HG03196 (cell line): ENCODE results near the gene CCDC27.
"Not testable (repeated sequence)": the region's sequence is repeated elsewhere in the genome, so short reads cannot be mapped to it uniquely, and the experiment has no call there.

Source experiments
- ATAC-seq: cut with Tn5 transposase; IDR thresholded peaks from one replicate; pipeline ENCODE4 v1.9.1; 2021; ENCODE audit not compliant: unreplicated experiment

Gene CCDC27

DNA sequence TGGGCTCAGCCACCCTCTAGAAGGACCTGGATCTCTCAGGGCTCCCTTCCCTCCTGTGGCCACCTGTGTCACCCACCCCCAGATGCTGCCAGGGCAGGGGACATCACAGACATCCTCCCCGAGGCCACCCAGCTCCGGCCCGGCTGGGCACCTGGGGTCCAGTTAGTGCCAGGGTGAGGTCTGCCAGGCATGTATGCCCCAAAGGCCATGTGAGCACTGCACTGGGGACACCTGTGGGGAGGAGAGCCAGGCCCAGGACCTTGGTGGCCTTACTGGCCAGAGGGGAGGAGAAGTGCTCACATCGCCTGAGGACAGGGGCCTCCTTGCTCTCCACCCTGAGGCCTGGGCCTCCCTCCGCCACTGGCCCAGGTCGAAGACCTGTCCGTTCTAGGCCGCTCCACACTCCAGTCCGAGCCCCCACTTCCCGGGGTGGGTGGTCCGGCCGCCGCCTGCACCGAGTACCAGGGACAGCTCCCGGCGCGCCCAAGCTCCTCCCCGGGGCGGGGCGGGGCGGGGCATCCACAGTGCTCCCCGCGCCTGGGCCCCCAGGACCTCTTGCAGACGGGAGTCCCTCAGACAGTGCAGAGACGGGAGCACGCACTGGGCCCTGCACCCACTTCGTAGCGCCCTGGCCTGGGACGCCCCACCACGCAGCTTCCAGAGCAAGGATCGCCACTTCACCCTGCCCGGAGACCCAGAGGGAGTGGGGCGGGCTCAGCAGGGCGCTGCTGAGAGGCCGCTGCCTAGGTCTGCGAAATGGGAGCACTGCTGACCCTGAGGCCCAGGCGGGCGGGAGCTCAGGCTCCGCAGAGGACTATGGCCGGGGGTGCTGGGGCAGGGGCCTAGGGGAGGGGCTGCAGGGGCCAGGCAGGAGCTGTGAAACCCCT, 34.3 kb upstream of the CCDC27 start:
- no peak for ATAC-seq

DNA sequence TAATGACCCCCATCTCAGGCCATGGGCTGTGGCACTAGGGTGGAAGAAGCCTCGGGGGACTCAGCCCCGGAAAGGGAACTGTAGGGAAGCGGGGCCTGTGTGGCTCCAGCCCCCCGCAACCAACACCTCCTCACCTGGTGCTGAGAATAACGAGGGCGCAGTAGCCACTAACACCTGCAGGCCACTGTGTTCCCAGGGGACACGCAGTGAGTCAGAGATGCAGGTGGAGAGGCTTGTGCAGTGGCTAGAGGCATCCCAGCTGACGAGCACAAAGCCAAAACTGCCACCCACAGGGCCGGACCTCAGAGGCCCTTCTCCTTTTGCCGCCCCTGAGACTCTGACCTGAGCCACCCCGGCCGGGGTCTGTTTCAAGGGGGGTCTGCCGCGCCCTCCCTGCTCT, 33.5 kb upstream of the CCDC27 start:
- ATAC-seq = no peak

DNA sequence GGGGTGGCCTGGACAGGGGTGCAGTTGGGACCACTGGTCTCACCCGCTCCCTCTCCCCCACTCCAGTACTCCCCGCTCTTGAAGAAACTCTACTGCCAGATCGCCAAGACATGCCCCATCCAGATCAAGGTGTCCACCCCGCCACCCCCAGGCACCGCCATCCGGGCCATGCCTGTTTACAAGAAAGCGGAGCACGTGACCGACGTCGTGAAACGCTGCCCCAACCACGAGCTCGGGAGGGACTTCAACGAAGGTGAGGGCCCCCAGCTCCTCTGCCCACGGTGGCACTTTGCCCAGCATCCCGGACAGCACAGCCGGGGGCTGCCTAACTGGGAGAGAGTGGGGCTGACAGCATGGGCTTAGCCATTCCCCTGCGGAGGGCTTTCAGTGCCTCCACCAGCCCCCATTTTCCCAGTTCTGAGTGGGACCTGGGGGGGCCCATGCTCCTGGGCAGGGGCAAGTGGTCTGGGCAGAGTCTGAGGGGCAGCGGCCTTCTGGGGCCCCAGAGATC, 30.2 kb upstream of the CCDC27 start:
- no peak for ATAC-seq

DNA sequence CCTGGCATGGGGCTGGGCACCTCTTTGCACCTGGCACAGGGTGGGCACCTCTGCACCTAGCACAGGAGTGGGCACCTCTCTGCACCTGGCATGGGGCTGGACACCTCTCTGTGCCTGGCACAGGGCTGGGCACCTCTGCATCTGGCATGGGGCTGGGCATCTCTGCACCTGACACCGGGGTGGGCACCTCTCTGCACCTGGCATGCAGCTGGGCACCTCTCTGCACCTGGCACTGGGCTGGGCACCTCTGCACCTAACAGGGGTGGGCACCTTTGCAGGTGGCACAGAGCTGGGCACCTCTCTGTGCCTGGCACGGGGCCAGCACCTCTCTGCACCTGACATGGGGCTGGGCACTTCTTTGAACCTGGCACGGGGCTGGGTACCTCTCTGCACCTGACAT, 29.4 kb upstream of the CCDC27 start:
- no peak for ATAC-seq

DNA sequence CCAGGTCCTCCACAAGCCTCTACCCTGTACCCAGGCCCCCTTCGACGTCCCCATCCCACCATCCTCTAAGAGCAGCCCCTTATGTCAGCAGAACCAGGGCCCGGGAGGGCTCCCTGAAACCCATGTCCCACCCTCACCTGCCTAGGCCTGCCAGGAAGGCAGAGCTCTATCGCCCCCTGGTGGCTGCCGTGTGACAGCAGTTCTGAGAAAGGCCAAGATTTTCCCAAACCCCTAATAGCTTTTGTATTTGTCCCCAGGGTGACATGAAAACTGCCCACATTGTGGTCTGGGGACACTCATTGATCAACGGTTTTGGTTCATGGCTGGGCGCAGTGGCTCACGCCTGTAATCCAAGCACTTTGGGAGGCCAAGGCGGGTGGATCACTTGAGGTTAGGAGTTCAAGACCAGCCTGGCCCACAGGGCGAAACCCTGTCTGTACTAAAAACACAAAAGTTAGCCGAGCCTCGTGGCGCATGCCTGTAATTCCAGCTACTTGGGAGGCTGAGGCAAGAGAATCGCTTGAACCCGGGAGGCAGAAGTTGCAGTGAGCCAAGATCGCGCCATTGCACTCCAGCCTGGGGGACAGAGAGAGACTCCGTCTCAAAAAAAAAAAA, 27.7 kb upstream of the CCDC27 start:
- not testable (repeated sequence) for ATAC-seq

DNA sequence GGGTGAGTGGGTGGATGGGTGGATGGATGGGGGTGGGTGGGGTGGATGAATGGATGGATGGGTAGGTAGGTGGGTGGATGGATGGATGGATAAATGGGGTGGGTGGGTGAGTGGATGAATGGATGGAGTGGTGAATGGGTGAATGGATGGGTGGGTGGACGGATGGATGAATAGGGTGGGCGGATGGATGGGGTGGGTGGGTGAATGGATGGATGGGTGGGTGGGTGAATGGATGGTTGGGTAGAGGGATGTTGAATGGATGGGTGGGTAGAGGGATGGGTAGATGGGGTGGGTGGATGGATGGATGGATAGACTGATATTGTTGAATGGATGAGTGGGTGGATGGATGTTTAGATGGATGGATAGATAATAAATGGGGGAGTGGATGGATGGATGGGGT, 26.9 kb upstream of the CCDC27 start:
- ATAC-seq = no peak

DNA sequence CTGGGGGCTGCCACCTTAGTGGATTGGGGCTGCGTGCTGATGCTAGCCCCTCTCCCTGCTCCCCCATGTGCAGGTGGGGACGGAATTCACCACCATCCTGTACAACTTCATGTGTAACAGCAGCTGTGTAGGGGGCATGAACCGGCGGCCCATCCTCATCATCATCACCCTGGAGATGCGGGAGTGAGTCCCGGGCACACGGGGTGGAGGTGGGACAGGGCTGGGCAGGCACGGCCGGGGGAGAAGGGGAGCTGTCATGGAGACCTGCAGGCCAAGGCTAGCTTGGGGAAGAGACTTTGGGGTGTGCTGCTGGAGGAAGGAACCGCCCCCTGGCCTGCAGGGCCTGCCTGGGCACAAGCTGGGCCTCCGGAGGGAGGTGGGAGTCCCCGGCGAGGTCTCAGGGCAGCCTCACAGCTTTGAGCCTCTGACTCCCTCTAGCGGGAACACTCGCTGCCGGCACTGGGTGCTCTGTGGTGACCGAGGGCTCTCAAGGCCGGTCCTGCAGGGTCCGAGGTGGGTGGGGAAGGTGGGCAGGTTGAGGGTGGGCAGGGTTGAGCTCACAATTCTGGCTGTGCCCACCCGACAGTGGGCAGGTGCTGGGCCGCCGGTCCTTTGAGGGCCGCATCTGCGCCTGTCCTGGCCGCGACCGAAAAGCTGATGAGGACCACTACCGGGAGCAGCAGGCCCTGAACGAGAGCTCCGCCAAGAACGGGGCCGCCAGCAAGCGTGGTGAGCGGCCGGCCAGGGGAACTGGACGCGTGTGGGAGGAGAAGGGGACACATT, 25.0 kb upstream of the CCDC27 start:
- no peak for ATAC-seq

DNA sequence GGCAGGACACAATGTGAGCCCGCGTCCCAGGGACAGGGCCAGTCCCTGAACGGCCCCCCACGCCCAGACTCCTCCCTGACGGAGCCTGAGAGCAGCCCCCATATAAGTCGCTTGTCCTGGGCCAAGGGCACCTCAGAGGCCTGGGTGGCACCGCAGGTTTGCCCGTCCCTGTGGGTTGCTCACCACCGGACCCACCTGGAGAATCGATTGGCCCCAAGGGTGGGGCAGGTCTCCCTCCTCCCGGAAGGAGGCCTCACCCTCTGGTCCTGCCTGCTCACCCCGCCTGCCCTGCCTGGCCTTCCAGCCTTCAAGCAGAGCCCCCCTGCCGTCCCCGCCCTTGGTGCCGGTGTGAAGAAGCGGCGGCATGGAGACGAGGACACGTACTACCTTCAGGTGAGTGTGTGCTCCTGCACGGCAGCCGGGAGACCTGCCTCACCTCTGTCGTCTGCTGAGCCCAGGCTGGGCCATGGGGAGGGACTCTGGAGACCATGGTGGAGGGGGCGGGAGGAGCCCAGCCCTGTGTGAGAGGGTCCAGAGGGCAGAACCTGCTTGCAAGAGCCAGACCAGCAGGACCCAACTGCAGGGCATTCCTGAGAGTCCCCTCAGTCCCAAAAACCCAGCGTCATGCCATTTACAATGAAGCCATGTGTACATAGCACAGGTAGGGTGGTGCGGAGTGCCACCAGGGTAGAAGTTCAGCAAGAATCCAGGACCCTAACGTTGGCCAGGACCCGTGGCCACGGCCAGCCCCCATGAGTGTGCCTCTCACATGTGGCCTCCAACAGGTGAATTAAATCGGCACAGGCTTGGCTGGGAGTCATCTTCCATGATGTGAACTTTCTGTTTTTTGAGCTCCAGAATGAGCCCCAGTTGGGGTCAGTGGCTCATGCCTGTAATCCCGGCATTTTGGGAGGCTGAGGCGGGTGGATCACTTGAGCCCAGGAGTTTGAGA, 24.1 kb upstream of the CCDC27 start:
- no peak for ATAC-seq

DNA sequence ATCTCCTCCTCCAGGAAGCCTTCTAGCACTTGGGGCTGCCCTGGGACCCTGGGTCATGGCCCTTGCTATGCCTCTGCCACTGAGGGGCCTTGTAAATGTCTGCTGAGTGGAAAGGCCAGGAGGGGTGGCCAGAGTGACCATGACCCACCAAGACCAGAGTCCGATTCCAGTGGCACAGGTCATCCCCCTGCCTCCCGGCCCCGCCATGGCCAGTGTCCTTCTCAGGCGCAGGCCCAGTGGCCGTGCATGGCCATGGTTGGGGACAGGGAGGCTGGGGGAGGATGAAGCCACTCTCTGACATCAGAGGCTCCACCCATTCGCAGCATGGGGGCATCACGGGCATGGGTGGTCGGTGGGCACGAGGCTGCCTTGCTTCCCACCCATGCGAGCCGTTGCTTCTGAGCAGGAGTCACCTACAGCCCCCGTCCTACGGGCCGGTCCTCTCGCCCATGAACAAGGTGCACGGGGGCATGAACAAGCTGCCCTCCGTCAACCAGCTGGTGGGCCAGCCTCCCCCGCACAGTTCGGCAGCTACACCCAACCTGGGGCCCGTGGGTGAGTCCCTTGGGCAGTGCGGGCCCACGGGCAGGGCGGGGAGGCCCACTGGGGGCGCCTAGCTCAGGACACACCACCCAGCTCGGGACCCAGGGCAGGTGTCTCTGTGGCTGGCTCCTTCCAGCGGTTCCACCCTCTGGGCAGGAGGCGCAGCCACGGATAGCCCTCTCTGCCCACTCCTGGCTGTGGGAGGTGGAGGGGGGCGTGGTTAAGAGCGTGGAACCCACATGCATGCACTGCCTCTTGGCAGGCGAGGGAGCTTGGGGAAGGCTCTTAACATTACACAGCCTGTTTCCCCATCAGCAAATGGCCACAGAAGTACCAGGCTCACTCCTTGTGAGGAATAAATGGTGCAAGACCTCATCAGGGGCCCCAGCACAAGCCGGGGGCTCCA, 22.4 kb upstream of the CCDC27 start:
- ATAC-seq = no peak

DNA sequence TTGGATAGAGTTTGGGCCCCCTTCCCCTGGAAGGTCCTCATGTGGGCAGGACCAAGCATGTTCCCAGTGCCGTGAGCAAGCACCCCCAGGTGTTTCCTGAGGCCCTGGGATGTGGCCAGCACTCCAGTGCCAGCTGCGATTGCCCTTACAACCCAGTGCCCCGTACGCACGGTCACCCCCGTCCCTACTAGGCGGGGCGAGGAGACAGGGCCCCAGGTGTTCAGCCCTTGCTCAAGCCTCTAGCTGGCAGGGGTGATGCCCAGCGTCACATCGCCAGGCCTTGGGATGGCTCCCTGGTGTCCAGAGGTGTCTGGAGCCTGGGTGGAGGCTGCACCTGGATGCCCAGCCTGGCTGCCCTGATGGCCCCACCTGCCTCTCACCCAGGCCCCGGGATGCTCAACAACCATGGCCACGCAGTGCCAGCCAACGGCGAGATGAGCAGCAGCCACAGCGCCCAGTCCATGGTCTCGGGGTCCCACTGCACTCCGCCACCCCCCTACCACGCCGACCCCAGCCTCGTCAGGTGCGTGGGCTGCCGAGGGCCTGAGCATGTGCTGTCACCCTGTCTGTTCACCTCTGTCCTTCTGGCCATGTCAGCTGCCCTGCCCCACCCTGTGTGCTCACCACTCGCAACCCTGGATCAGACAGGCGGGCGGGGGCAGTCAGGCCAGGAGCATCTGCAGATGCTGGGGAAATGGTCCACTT, 21.6 kb upstream of the CCDC27 start:
- ATAC-seq = no peak

DNA sequence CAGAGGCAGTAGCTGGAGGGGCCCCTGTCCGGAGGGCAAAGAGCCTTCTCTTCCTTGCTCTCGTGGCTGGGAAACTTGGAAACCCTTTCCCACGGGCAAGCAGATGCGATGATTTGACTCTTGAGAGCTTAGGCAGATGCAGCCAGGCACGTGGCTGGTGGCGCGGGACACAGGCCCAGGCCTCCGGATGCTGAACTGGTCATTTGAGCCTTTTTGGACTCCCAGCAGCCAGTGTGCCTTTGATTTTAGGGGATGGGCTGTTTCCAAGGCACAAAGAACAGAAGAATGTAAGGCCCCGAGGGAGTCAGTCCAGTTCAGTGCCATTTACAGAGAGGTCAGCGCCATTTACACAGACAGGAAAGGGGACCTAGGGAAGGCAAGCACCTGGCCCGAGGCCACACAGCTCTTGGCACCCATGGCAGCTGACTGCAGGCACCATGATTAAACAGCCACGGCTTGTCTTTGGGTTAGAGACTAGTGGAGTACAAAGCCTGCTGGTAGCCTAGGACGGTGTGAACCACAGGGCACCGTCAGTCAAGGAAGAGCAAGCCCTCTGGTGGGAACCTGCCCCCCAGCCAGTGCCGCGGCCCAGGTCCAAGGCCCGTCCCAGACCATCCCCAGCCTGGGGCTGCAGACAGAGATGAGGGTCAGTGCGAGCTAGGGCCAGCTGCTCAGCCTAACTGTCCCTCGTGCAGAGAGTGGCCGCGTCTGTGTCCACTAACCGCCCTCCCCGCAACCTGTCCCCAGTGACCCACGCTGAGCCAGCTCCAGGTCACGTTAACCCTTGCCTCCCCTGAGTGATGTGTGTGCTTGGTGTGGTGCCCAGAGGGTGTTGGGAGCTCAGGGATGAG, 20.4 kb upstream of the CCDC27 start:
- no peak for ATAC-seq

DNA sequence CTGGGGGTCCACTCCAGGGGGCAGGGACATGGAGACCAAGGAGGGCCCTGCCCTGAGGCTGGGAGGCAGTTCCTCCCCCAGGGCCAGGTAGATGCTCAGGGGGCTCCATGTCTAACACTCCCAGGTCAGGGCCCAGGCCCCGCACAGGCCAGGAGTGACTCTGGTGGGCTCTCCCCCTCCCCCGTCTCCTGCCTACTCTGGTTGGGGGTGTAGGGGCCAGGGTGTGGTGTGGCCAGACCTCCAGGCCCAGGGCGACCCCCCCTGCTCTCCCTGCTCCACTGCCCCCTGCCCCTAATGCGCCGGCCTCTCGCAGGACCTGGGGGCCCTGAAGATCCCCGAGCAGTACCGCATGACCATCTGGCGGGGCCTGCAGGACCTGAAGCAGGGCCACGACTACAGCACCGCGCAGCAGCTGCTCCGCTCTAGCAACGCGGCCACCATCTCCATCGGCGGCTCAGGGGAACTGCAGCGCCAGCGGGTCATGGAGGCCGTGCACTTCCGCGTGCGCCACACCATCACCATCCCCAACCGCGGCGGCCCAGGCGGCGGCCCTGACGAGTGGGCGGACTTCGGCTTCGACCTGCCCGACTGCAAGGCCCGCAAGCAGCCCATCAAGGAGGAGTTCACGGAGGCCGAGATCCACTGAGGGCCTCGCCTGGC, 19.7 kb upstream of the CCDC27 start:
- no peak for ATAC-seq

DNA sequence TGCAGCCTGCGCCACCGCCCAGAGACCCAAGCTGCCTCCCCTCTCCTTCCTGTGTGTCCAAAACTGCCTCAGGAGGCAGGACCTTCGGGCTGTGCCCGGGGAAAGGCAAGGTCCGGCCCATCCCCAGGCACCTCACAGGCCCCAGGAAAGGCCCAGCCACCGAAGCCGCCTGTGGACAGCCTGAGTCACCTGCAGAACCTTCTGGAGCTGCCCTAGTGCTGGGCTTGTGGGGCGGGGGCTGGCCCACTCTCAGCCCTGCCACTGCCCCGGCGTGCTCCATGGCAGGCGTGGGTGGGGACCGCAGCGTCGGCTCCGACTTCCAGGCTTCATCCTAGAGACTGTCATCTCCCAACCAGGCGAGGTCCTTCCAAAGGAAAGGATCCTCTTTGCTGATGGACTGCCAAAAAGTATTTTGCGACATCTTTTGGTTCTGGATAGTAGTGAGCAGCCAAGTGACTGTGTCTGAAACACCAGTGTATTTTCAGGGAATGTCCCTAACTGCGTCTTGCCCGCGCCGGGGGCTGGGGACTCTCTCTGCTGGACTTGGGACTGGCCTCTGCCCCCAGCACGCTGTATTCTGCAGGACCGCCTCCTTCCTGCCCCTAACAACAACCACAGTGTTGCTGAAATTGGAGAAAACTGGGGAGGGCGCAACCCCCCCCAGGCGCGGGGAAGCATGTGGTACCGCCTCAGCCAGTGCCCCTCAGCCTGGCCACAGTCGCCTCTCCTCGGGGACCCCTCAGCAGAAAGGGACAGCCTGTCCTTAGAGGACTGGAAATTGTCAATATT, 19.0 kb upstream of the CCDC27 start:
- ATAC-seq = no peak

DNA sequence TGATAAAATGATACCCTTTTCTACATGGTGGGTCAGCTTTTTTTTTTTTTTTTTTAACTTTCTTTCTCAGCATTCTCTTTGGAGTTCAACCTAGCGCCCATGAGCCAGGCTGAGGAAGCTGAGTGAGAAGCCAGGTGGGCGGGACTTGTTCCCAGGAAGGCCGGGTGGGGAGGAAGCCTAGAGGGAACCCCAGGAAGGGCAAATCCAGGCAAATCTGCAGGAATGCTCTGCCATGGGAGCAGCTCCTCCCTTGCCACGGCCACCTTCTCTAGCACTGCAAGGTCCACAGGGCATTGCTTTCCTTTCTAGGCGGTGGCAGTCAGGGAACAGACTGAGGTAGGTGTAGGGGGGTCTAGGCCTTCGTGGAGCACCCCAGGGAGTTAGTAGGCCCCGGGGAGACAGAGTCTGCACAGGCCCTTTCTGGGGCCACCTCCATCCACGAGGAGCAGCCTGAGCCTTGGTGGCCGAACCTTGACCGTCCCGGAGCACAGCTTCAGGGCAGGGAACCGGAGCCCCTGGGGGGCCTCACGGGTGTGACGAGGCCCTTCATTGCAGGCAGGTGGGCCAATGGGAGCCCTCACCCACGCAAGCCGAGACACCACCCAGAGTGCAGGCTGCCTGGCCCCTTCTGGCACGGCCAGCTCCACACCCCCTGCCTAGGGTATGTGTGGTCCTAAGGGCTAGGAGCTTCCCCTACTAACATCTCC, 18.2 kb upstream of the CCDC27 start:
- ATAC-seq = no peak

DNA sequence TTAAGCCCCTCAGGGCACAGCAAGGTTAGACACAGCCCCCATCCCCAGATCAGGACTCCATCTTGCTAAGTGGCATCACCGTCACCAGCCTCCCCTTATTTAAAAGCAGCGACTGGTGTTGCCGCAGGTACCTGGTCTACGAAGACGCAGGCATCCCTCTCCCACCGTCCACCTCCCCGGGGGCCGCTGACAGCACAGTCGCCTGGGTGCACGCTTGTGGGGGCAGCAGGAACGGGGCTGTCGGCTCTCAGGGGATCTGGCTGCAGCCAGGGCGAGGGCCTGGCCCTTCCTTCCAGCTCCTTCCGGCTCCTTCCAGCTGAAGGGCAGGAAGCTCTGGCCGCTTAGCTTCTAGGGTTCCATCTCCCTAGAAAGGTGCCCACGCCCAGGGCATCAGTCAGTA, 17.6 kb upstream of the CCDC27 start:
- no peak for ATAC-seq
